Fibroblast of lung (primary cell): ENCODE results near the gene PRRX2. TPM values are rescaled to one million over a fixed set of nuclear protein-coding genes. Genes with fewer than 3 reads are reported as not detected.

Experiments
- DNase-seq, 2 donors: peaks; one replicate each; pipeline versions ENCODE4 v3.0.0 to v3.0.0-alpha.2; 2010; ENCODE audit warnings: low read depth in 2 of 2
- H2AFZ ChIP-seq: 2 replicates; pipeline ENCODE4 v1.5.1; 2012; ENCODE audit warnings: low read length, control low read depth, inconsistent platforms
- H3K27ac ChIP-seq: 2 replicates; pipeline ENCODE4 v1.5.1; 2011; ENCODE audit warnings: low read length, control low read depth; ENCODE audit not compliant: insufficient read depth
- H3K27me3 ChIP-seq: 2 replicates; pipeline ENCODE4 v1.5.1; 2011; ENCODE audit warnings: mild to moderate bottlenecking, low read length; ENCODE audit not compliant: control insufficient read depth, insufficient read depth
- H3K36me3 ChIP-seq: 2 replicates; pipeline ENCODE4 v1.5.1; 2011; ENCODE audit warnings: low read length; ENCODE audit not compliant: control insufficient read depth, insufficient read depth
- H3K4me1 ChIP-seq: 2 replicates; pipeline ENCODE4 v1.5.1; 2011; ENCODE audit warnings: low read length; ENCODE audit not compliant: control insufficient read depth, insufficient read depth; ENCODE audit errors: extremely low read depth
- H3K4me2 ChIP-seq: 2 replicates; pipeline ENCODE4 v1.5.1; 2011; ENCODE audit warnings: low read length, control low read depth; ENCODE audit not compliant: insufficient read depth; ENCODE audit errors: extremely low read depth
- H3K4me3 ChIP-seq, 4 experiments: fragments of 200-600 bp in 1 of 4; sonication (generic) in 1 of 4; replicated peaks in 1 of 4; 2 replicates each; pipeline ENCODE4 v1.5.1; 2011 to 2016; ENCODE audit warnings: low read length in 4 of 4, low read depth in 3 of 4, mild to moderate bottlenecking in 3 of 4, control low read depth in 2 of 4, inconsistent platforms in 1 of 4, mixed read lengths in 1 of 4; ENCODE audit not compliant: insufficient read depth in 1 of 4; ENCODE audit errors: control extremely low read depth in 1 of 4
- H3K79me2 ChIP-seq: 2 replicates; pipeline ENCODE4 v1.5.1; 2012; ENCODE audit warnings: mild to moderate bottlenecking, low read length, inconsistent platforms; ENCODE audit not compliant: control insufficient read depth, insufficient read depth
- H3K9ac ChIP-seq: 2 replicates; pipeline ENCODE4 v1.5.1; 2011; ENCODE audit warnings: mild to moderate bottlenecking, low read length, control low read depth; ENCODE audit not compliant: insufficient read depth
- H3K9me3 ChIP-seq: 2 replicates; pipeline ENCODE4 v1.5.1; 2012; ENCODE audit warnings: low read depth, low read length; ENCODE audit not compliant: control insufficient read depth, insufficient read depth
- H4K20me1 ChIP-seq: 2 replicates; pipeline ENCODE4 v1.5.1; 2011; ENCODE audit warnings: low read length; ENCODE audit not compliant: control insufficient read depth, insufficient read depth; ENCODE audit errors: extremely low read depth
- EZH2 ChIP-seq: IDR thresholded peaks from 2 replicates; pipeline ENCODE4 v1.5.1; 2012; ENCODE audit warnings: low read length, control low read depth, mild to moderate bottlenecking; ENCODE audit errors: missing control alignments
- polyA plus RNA-seq, 2 donors: library from polyadenylated mRNA; depleted of rRNA in 1 of 2; stranded (reverse) in 1 of 2; unstranded in 1 of 2; fragments of >200 nt; gene quantifications; 2 replicates each; pipeline ENCODE4 v1.2.1, GENCODE V29; 2011 to 2012; ENCODE audit warnings: missing spikeins in 1 of 2
- total RNA-seq: library from RNA; depleted of rRNA; stranded (reverse); fragments of >200 nt; gene quantifications from 2 replicates; pipeline ENCODE4 v1.2.1, GENCODE V29; 2014
- TF ChIP-seq, protein P1 (sequence below), 2 donors: IDR thresholded peaks in 1 of 2; conservative IDR thresholded peaks in 1 of 2; 1 replicate in 1 of 2; 2 replicates in 1 of 2; pipeline ENCODE4 v1.5.1; 2011 to 2012; ENCODE audit warnings: low read length in 2 of 2, control low read depth in 1 of 2, inconsistent platforms in 1 of 2, low read depth in 1 of 2, mild to moderate bottlenecking in 1 of 2

PRRX2 gene
- total and polyA plus RNA-seq, 2 donors (not counting 1 experiment from before 2014, with no cell fraction given) = 4.4 to 11.7 TPM

DNA sequence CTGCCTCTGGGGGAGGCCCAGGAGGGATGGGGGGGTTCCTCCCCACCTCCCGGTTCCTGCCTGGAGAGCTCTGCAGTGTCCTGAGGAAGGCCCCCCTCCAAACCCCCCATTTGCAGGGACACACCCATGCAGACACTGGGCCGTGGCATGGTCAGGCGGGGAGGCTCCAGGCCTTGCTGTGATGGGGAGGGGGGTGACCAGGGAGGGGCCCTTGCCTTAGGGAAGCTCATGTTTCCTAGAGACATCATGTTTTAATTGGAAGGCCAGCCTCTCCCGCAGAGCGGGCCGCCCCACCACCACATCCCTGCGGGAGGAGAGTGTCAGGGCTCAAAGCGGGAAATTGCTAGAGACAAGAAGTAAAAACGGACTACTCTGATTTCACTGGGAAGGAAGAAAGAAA is 12.0 kb downstream of the PRRX2 start:
- no peaks in the 10 kb centered on the region for H3K9me3 ChIP-seq
- no peak overlapping the region for H3K4me2 ChIP-seq
- H2AFZ ChIP-seq = no peak overlapping the region
- DNase-seq = no peak
- no peaks in the 10 kb centered on the region for H3K27me3 ChIP-seq
- no peaks in the 10 kb centered on the region for H3K36me3 ChIP-seq
- no peaks in the 10 kb centered on the region for H3K4me1 ChIP-seq
- TF ChIP-seq EZH2 = no peak
- TF ChIP-seq, protein P1, sequence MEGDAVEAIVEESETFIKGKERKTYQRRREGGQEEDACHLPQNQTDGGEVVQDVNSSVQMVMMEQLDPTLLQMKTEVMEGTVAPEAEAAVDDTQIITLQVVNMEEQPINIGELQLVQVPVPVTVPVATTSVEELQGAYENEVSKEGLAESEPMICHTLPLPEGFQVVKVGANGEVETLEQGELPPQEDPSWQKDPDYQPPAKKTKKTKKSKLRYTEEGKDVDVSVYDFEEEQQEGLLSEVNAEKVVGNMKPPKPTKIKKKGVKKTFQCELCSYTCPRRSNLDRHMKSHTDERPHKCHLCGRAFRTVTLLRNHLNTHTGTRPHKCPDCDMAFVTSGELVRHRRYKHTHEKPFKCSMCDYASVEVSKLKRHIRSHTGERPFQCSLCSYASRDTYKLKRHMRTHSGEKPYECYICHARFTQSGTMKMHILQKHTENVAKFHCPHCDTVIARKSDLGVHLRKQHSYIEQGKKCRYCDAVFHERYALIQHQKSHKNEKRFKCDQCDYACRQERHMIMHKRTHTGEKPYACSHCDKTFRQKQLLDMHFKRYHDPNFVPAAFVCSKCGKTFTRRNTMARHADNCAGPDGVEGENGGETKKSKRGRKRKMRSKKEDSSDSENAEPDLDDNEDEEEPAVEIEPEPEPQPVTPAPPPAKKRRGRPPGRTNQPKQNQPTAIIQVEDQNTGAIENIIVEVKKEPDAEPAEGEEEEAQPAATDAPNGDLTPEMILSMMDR (conservative IDR thresholded peaks at IDR 0.05 in 1 of 2, IDR thresholded peaks at IDR 0.05 in 1 of 2; ENCODE audit: low read depth in 1 of 2, low read length in 2 of 2) = no peak
- H4K20me1 ChIP-seq = no peaks in the 10 kb centered on the region
- no peak overlapping the region for H3K4me3 ChIP-seq
- H3K79me2 ChIP-seq = no peaks in the 10 kb centered on the region
- H3K9ac ChIP-seq = no peak overlapping the region
- no peak overlapping the region for H3K27ac ChIP-seq

DNA sequence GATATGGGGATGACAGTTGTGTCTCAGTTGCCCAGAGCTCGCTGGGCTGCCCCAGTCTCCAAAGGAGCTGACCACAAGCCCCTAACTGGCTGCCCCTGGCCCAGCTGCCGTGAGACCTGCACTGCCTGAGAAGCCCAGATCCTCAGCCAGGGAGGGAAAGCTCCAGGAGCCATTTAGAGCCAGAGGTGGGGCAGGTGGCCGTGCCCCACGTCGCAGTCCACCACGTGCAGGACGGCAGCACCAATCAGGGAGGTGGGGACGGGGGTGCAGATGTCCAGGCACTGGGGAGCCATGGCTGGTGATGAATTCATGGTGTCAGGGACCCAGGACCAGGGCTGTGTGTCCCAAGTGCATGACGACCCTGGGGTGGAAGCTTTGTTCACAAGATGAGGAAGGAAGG is 13.4 kb downstream of the PRRX2 start:
- Histone ChIP-seq H3K27me3 (no peaks in the 10 kb centered on the region), H3K4me2 (no peak overlapping the region), H3K9me3 (no peaks in the 10 kb centered on the region), H3K9ac (no peak overlapping the region), H4K20me1 (no peaks in the 10 kb centered on the region), H2AFZ (no peak overlapping the region), H3K27ac (no peak overlapping the region), H3K36me3 (no peaks in the 10 kb centered on the region), H3K4me1 (no peaks in the 10 kb centered on the region), H3K4me3 (no peak overlapping the region), H3K79me2 (no peaks in the 10 kb centered on the region)
- no peak for DNase-seq
- TF ChIP-seq EZH2 = no peak
- TF ChIP-seq, protein P1 (conservative IDR thresholded peaks at IDR 0.05 in 1 of 2, IDR thresholded peaks at IDR 0.05 in 1 of 2; ENCODE audit: low read depth in 1 of 2, low read length in 2 of 2) = no peak

DNA sequence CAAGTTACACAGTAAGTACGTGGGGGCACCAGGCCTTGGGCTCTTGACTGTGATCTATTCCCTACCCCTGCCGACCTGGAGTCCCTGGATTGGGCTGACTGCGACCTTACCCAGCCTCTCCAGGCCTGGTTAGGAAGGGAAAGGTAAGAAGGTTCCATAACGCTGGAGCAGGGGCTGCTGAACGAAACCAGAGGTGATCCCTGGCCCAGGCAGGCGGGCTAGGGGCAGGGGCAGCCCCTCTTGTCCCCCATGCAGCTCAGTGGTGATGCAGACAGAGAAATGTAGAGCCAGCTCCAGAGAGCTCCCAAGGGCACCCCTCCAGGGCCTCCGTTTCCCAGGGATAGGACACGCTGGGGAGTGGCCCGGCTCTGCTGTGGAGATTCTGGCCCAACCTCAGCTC is 14.1 kb downstream of the PRRX2 start:
- Histone ChIP-seq H3K9ac (no peak overlapping the region), H2AFZ (no peak overlapping the region), H3K9me3 (no peaks in the 10 kb centered on the region), H3K4me2 (no peak overlapping the region), H3K4me3 (no peak overlapping the region), H4K20me1 (no peaks in the 10 kb centered on the region), H3K27me3 (no peaks in the 10 kb centered on the region), H3K79me2 (no peaks in the 10 kb centered on the region), H3K4me1 (no peaks in the 10 kb centered on the region), H3K36me3 (no peaks in the 10 kb centered on the region), H3K27ac (no peak overlapping the region)
- no peak for DNase-seq
- TF ChIP-seq, protein P1 (conservative IDR thresholded peaks at IDR 0.05 in 1 of 2, IDR thresholded peaks at IDR 0.05 in 1 of 2; ENCODE audit: low read depth in 1 of 2, low read length in 2 of 2) = no peak
- TF ChIP-seq EZH2 = no peak
